ENCODE measurements around the gene CCDC107.

The CCDC107 gene

DNA sequence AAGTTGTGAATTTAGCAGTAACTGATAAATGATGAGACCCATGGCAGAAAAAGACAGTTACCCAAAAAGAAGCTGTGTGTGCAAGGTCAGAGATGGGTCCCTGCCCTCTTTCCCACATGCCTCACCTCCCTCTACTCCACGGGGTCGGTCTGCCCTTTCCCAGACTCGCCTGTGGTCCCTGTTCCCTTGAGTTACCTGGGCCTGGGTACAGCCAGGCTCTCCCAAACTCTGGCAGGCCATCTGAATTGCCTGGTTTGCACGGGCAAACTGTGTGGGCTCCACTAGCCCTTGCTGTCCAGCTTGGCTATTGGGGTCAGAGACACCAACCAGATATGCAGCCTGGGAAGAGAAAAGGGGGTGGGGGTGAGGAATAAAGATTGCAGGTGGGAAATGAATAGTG is 50.1 kb downstream of the CCDC107 start:
- DNase-seq: no peak

DNA sequence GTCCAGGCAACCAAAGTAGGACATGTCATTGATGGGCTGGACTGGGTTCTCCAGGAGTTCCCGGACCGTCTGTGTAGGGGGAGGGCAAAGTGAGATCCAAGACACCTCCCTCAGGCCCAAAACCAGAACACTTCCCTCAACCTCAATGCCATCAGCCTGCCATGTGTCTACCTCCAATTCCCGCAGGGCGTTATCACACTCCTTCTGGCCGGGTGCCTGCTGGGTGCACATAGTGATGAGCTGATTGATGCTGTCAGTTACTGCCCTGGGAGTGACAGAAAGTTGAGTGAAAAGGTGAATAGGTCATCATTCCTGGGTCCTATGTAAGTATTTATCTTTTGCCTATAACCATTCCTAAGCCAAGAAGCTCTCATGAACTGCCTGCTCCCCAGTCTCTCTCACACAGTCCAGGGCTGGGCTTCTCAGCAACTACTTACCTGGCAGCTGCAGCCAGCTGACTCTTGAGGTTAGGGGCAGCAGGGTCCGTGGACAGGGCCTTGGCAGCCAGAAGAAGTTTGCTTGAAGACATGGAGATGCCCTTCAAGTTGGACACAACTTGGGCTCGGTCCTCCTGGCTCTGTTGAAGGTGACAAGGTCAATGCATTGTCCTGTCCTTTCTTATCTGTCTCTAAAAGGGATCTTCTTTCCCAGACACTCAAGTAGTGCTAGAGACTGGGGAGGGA is 52.9 kb downstream of the CCDC107 start:
- no peak for DNase-seq
